Measurements from ENCODE around the gene PDE6B. TPM values are rescaled to one million over a fixed set of nuclear protein-coding genes. Genes with fewer than 3 reads are reported as not detected.
A peak's percentile ranks its signal among the peaks of the same experiment; 100 is the strongest.
"Not testable (repeated sequence)": the region's sequence is repeated elsewhere in the genome, so short reads cannot be mapped to it uniquely, and the experiment has no call there.

The PDE6B gene
- total and polyA plus RNA-seq, 4 donors, result 1.1 to 4.0 (median 2.1) TPM

GRCh38 chr4:686413-687040 lies 61.2 kb downstream of the PDE6B start:
- Histone ChIP-seq H3K27me3 (ENCODE audit: control insufficient read depth in 1 of 2, insufficient read depth in 2 of 2, low read length in 1 of 2) (no peaks in the 10 kb centered on the region), H3K4me1 (ENCODE audit: control insufficient read depth in 1 of 2, insufficient read depth in 2 of 2, low read length in 2 of 2) (no peaks in the 10 kb centered on the region), H3K4me3 (ENCODE audit: low read length in 2 of 2) (no peak overlapping the region), H3K36me3 (ENCODE audit: control insufficient read depth in 1 of 2, insufficient read depth in 2 of 2, low read length in 1 of 2) (no peaks in the 10 kb centered on the region), H3K27ac (ENCODE audit: low read depth in 1 of 2, low read length in 2 of 2) (no peak overlapping the region), H3K9me3 (ENCODE audit: control insufficient read depth, low read length) (no peaks in the 10 kb centered on the region)
- ATAC-seq (ENCODE audit: low FRiP score) (no peak), DNase-seq (peak; percentile 53 to 77)
- whole genome bisulfite sequencing, 2 donors, result 94% methylated on average over 27 to 31 of the region's 31 CpGs
- intact Hi-C loops (cut with DNase I), result no loop called here

DNA sequence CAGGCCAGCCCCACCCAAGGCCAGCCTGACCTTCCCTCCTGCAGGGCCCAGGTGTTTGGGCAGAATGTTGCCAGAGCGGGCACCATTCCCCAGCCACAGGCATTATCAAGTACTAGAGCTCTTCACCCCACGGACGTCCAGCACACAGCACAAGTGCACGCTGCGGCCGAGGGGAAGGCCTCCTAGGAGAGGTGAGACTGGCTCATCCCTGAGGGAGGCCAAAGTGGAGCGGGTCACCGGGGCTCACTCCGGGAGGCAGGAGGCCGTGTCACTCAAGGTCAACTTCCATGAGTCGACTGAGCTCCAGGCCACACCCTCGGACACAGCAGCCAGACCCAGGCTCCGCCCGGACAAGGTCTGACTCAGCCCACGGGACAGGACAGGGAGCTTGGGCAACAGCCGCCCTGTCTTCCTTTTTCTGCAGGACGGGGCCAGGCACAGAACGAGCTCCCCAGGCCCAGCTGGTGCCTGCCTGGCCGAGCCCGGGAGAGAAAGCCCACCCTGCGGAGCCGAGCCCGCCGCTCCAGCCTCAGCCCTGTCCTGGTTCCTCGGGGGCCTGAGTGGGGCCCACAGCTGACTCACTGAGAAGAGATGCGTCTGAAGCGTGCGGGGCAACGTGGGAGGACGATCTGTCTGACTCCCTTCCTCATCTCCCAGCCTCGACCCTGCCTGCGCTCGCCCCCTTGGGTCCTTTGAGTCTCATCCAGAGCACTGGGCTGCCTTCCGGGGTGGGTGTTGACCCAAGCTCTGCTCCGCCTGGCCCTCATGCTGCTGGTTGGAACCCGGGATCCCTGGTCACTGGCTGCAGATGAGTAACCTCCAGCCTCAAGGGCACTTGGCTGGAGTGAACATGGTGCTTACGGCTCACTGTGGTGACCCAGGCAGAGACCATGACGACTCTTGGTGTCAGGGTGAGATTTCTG lies 61.9 kb downstream of the PDE6B start:
- H3K4me3 ChIP-seq (ENCODE audit: low read length in 2 of 2), result no peak overlapping the region
- intact Hi-C loops (cut with DNase I), result no loop called here

DNA sequence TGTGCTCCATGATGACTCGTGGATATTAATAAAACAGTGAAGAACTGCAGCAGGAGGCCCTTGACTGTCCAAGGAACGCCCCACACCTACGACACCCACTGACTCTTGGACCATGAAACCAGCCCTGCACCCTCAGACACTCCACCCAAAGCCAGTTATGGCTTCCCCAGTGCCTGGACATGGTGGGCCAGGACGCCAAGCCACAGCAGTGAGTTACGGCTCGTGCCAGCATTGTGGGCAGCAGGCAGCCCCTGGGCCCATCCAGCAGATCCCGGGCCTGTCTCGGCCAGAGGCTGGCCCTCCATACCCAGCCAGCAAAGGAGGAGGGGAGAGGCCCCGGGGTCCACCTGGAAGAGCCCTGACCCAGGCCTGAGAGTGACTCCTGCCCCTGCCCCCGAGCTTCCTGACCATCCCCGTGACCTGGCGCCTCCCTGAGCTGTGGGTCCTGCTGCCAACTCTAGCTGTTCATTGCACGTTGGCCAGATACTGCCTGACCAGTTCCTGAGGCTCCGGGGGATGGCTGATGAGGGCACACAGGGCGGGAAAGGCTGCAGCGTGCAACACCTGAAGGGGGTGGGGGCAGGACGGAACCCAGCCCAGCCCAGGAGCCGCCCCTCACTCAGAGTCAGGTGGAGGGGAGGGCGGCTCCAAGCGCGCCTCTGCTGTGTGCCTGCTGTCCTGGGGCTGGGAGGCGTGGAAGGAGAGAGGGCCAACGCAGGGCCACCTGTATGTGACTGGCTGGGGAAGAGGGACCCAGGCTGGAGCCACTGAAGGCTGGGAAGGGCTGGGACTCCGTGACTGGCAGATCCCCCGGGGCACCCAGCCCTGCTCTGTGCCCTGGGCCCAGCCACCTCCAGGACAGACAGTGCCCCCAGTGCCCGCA lies 62.8 kb downstream of the PDE6B start:
- ATAC-seq (ENCODE audit: low FRiP score) (peak; percentile 4), DNase-seq (peak in 1 of 2 donors; percentile 63)
- no peak overlapping the region for H3K27ac ChIP-seq (ENCODE audit: low read depth in 1 of 2, low read length in 2 of 2)
- no peaks in the 10 kb centered on the region for H3K36me3 ChIP-seq (ENCODE audit: control insufficient read depth in 1 of 2, insufficient read depth in 2 of 2, low read length in 1 of 2)
- no peaks in the 10 kb centered on the region for H3K9me3 ChIP-seq (ENCODE audit: control insufficient read depth, low read length)
- H3K27me3 ChIP-seq (ENCODE audit: control insufficient read depth in 1 of 2, insufficient read depth in 2 of 2, low read length in 1 of 2), result no peaks in the 10 kb centered on the region
- 75 to 81% methylated on average over 24 to 26 of the region's 26 CpGs for WGBS, 2 donors
- peak overlapping the region; percentile 9 to 30 for H3K4me3 ChIP-seq (ENCODE audit: low read length in 2 of 2)
- no peaks in the 10 kb centered on the region for H3K4me1 ChIP-seq (ENCODE audit: control insufficient read depth in 1 of 2, insufficient read depth in 2 of 2, low read length in 2 of 2)
- intact Hi-C loops (cut with DNase I), result no loop called here

More for the DNA sequence above, 61.9 kb downstream of the PDE6B start:
- Histone ChIP-seq H3K36me3 (ENCODE audit: control insufficient read depth in 1 of 2, insufficient read depth in 2 of 2, low read length in 1 of 2) (no peaks in the 10 kb centered on the region), H3K27me3 (ENCODE audit: control insufficient read depth in 1 of 2, insufficient read depth in 2 of 2, low read length in 1 of 2) (no peaks in the 10 kb centered on the region), H3K27ac (ENCODE audit: low read depth in 1 of 2, low read length in 2 of 2) (no peak overlapping the region), H3K4me1 (ENCODE audit: control insufficient read depth in 1 of 2, insufficient read depth in 2 of 2, low read length in 2 of 2) (no peaks in the 10 kb centered on the region), H3K9me3 (ENCODE audit: control insufficient read depth, low read length) (no peaks in the 10 kb centered on the region)
- DNase-seq (peak; percentile 93 to 95), ATAC-seq (ENCODE audit: low FRiP score) (peak; percentile 78)
- 82 to 84% methylated on average over 34 to 38 of the region's 38 CpGs for WGBS, 2 donors

- ATAC-seq (ENCODE audit: low FRiP score), result peak; percentile 8
Measured at GRCh38 chr4:688854-689681, 63.7 kb downstream of the PDE6B start, which contains the start of gene SLC49A3. Gene SLC49A3 (minus strand): TSS chr4:689151. CDS start chr4:689127, 24 bp downstream.

GRCh38 chr4:689723-690122 lies 64.3 kb downstream of the PDE6B start:
- H3K27me3 ChIP-seq (ENCODE audit: control insufficient read depth in 1 of 2, insufficient read depth in 2 of 2, low read length in 1 of 2), result no peaks in the 10 kb centered on the region
- no peaks in the 10 kb centered on the region for H3K4me1 ChIP-seq (ENCODE audit: control insufficient read depth in 1 of 2, insufficient read depth in 2 of 2, low read length in 2 of 2)
- no peak overlapping the region for H3K4me3 ChIP-seq (ENCODE audit: low read length in 2 of 2)
- H3K9me3 ChIP-seq (ENCODE audit: control insufficient read depth, low read length), result no peaks in the 10 kb centered on the region
- intact Hi-C loops (cut with DNase I), result no loop called here
- DNase-seq (no peak), ATAC-seq (ENCODE audit: low FRiP score) (no peak)
- H3K27ac ChIP-seq (ENCODE audit: low read depth in 1 of 2, low read length in 2 of 2), result no peak overlapping the region
- H3K36me3 ChIP-seq (ENCODE audit: control insufficient read depth in 1 of 2, insufficient read depth in 2 of 2, low read length in 1 of 2), result no peaks in the 10 kb centered on the region
- 92 to 93% methylated on average over 8 of the region's 8 CpGs for WGBS, 2 donors

More at GRCh38 chr4:688854-689681, 63.7 kb downstream of the PDE6B start, which contains the start of gene SLC49A3:
- Histone ChIP-seq H3K4me3 (ENCODE audit: low read length in 2 of 2) (peak within 1 kb of the TSS; percentile 9 to 30), H3K4me1 (ENCODE audit: control insufficient read depth in 1 of 2, insufficient read depth in 2 of 2, low read length in 2 of 2) (no peaks in the 10 kb centered on the region), H3K27ac (ENCODE audit: low read depth in 1 of 2, low read length in 2 of 2) (peak within 1 kb of the TSS in 1 of 2 donors; percentile 29), H3K27me3 (ENCODE audit: control insufficient read depth in 1 of 2, insufficient read depth in 2 of 2, low read length in 1 of 2) (no peaks in the 10 kb centered on the region), H3K36me3 (ENCODE audit: control insufficient read depth in 1 of 2, insufficient read depth in 2 of 2, low read length in 1 of 2) (no peaks in the 10 kb centered on the region), H3K9me3 (ENCODE audit: control insufficient read depth, low read length) (no peaks in the 10 kb centered on the region)
- intact Hi-C loops (cut with DNase I), result no loop called here
- peak; percentile 70 to 77 for DNase-seq
- WGBS, 2 donors, result 6 to 8% methylated on average over 54 to 59 of the region's 59 CpGs

GRCh38 chr4:692771-693554 lies 67.6 kb downstream of the PDE6B start:
- intact Hi-C loops (cut with DNase I), result no loop called here
- Histone ChIP-seq H3K27ac (ENCODE audit: low read depth in 1 of 2, low read length in 2 of 2) (no peak overlapping the region), H3K4me3 (ENCODE audit: low read length in 2 of 2) (no peak overlapping the region), H3K4me1 (ENCODE audit: control insufficient read depth in 1 of 2, insufficient read depth in 2 of 2, low read length in 2 of 2) (no peaks in the 10 kb centered on the region), H3K27me3 (ENCODE audit: control insufficient read depth in 1 of 2, insufficient read depth in 2 of 2, low read length in 1 of 2) (no peaks in the 10 kb centered on the region), H3K9me3 (ENCODE audit: control insufficient read depth, low read length) (no peaks in the 10 kb centered on the region), H3K36me3 (ENCODE audit: control insufficient read depth in 1 of 2, insufficient read depth in 2 of 2, low read length in 1 of 2) (no peaks in the 10 kb centered on the region)
- ATAC-seq (ENCODE audit: low FRiP score) (no peak), DNase-seq (no peak)
- 78 to 82% methylated on average over 32 of the region's 32 CpGs for WGBS, 2 donors

DNA sequence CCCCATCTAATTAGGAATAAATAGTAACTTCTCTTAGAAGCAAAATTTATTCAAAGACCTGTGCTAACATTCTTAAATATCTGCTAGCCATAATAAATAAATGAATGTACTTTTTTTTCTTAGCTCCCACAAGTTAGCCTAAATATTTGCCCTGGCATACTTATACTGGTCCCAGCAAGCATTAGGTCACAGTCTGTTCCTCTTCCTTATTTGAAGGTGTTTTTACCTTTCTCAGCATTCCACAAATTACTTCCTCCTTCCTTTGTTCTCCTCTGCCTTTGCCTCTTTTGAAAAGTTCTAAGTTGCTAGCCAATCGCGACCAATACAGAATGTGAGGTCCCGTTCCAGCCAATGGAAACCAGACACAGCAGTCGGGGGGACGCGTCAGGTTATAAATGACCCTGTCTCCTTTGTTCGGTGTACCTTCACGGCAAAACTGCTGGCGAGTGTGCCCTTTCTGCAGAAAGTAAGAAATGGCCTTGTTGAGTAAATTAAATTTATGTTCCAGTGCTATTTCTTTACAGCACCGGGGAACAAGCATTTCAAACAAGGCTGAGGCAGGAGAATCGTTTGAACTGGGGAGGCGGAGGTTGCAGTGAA lies 69.1 kb downstream of the PDE6B start:
- H3K36me3 ChIP-seq (ENCODE audit: control insufficient read depth in 1 of 2, insufficient read depth in 2 of 2, low read length in 1 of 2); H3K9me3 ChIP-seq (ENCODE audit: control insufficient read depth, low read length); intact Hi-C loops (cut with DNase I); H3K27me3 ChIP-seq (ENCODE audit: control insufficient read depth in 1 of 2, insufficient read depth in 2 of 2, low read length in 1 of 2); H3K4me3 ChIP-seq (ENCODE audit: low read length in 2 of 2); ATAC-seq (ENCODE audit: low FRiP score); H3K4me1 ChIP-seq (ENCODE audit: control insufficient read depth in 1 of 2, insufficient read depth in 2 of 2, low read length in 2 of 2); H3K27ac ChIP-seq (ENCODE audit: low read depth in 1 of 2, low read length in 2 of 2); DNase-seq: not testable (repeated sequence)
- 86 to 89% methylated on average over 12 of the region's 12 CpGs for WGBS, 2 donors
